Raji (cell line): ENCODE data around the gene CMYA5.

ENCODE experiments used
- POLR2A ChIP-seq: IDR thresholded peaks from 2 replicates; pipeline ENCODE4 v1.6.1; 2011; ENCODE audit warnings: low read depth, low read length, control low read depth; ENCODE audit not compliant: insufficient read depth

CMYA5 gene

DNA sequence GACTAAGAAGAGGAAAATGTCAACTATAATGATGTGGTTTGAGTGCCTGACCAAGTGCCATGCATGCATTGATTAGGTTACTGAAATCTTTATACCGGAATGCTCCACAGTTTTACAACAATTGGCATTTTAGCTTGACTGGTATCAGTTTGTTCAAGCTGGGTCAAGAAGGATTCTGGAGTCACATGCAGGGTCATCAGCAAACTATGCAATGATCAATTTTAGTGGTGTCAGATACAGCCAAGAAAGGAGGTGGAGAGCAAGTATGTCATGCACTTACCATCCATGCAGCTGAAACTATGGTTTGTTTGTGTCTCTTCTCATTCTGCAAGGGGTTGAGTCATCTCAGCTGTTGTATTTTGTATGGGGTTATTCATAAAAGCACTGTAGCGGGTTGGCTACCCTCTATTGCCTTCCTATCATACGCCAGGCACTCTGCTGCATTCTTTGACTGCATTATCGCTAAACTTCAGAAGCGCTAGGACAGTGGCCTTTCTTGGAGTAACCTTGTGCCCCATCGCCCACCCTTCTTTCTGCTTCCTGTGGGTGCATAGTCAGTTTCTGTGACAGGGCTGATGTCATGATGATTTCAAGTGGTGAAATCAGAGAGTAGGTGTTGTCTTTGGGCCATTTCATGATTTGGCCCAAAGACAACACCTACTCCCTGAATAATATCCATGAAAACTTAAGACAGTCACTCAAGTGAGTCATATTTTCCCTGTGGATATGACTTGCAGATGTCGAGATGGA, 156.0 kb downstream of the CMYA5 start:
- TF ChIP-seq POLR2A: no peak

DNA sequence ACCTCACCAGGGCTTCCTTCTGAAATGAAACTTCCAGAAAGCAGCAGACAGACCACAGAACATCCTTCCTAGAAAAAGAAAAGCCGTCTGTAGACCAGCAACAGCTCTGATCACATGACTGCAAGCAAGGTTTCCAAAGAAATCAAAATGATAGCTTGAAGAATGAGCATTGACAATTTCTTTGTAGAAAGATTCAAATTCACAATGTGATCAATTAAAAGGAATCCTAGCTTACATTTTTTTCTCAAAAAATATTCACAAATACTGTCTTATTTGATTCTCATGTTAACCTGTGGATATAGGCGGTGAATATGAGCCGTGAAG, 156.5 kb downstream of the CMYA5 start:
- no peak for TF ChIP-seq POLR2A

DNA sequence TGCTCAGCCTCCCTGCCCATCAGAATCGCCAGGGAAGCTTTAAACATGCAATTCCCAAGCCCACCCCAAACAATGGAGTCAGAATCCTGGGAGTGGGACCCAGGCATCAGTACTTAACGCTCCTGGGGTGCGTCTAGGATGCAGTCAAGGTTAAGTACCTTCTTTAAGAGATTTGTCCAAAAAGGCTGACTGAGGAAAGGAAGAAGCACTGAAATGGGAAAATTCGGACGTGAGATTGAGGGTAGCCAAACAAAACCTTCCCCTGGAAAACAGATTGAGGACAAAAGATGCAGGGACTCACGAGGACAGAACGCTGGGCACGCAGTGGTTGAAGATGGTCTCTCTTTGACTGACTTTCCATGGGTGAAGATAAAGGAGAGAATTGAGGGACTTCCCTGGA, 157.9 kb downstream of the CMYA5 start:
- no peak for TF ChIP-seq POLR2A

DNA sequence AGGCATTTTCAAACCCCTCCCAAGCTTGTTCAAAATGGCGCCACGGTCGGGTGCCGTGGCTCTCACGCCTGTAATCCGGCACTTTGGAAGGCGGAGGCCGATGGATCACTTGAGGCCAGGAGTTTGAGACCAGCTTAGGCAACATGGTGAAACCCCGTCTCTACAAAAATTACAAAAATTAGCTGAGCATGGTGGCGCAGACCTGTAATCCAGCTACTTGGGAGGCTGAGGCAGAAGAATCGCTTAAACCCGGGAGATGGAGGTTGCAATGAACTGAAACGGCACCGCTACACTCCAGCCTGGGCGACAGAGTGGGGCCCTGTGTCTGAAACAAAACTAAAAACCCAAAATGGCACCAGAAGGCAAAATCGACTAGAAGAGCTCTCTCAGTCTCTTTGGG, 159.4 kb downstream of the CMYA5 start:
- no peak for TF ChIP-seq POLR2A
